ENCODE measurements around the gene IFNGR1.

Gene IFNGR1

DNA sequence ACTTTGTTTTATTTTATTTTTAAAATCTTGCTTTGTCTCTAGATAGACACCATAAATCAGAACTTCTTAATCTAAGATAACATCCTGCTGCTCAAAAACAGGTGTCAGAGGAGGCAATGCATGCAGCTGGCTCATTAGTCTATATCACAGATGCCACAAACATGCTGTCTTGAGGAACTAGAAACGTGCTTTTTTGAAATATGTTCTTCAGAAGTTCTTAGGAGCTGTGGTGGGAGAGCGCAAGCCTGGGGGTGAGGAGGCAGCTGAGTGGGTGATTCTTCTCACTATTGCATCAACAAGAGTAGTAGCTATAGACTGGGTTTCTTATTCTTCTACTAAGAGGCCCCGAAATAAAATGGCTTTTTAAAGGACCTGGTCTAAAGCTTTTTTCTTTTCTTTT lies 69.1 kb downstream of the IFNGR1 start:
- DNase-seq (ENCODE audit: low read depth in 2 of 2): no peak

DNA sequence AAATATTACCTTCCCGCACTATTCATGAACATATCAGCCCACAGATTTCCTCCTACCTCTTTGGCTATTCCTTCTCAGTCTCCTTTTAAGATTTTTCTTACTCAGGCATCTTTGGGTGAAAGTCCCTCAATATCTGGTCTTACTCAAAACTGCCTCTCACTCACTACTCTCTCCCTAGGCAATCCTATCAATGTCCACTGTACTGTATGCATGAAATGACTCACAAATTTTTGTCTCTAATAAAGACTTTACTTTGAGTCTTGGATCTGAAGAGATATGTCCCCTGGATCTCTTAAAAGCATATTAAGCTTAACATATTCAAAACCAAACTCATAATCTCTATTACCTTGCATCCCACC lies 70.2 kb downstream of the IFNGR1 start:
- DNase-seq (ENCODE audit: low read depth in 2 of 2): no peak

DNA sequence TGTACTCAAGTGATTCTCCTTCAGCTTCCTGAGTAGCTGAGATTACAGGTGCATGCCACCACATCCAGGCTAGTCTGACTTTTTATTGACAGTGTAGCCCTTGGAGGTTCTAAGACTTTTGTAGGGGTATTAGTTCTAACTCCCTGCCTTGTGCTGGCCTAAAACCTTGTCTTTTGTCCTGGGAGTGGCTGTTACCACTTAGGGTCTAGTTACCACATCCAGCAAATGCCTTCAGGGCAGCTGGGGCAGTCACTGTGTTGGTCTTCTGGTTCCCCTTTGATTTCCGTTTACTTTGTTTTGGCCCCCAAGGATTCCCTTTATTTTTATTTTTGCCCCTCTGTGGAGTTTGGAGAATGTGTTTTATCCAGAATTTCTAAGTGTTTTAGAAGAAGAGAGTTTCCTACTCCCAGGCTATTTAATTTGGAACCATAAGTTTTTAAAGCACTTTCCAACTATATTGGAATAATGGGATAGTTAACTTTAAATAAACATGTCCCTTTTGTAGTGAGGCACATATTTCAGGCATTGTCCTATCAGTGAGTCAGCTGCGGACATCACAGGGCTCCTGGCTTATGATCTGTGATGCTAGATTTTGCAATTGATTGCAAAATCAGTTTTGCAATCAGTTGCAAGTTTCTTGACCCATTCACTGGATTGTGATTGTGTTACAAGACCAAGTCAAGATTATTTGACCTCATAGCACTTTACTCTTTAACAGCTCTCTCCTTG lies 70.7 kb downstream of the IFNGR1 start:
- DNase-seq (ENCODE audit: low read depth in 2 of 2): no peak

Data from stimulated activated CD8-positive, alpha-beta memory T cell treated with anti-CD3 and anti-CD28 coated beads, Interleukin-15, amount 100 ng/mL, for 4 hours (primary cell).